ENCODE measurements around the gene TMEM252.

Gene TMEM252
- total RNA-seq, result 0 reads per million in 4 experiments

GRCh38 chr9:68540712-68541535 lies at the start of gene TMEM252:
Gene TMEM252 (minus strand): TSS chr9:68540883. CDS start chr9:68540814, 69 bp downstream.
- DNase-seq, result no peak

- no peak for DNase-seq
These were observed 44.5 kb upstream of the TMEM252 start for GRCh38 chr9:68585034-68585761.

DNA sequence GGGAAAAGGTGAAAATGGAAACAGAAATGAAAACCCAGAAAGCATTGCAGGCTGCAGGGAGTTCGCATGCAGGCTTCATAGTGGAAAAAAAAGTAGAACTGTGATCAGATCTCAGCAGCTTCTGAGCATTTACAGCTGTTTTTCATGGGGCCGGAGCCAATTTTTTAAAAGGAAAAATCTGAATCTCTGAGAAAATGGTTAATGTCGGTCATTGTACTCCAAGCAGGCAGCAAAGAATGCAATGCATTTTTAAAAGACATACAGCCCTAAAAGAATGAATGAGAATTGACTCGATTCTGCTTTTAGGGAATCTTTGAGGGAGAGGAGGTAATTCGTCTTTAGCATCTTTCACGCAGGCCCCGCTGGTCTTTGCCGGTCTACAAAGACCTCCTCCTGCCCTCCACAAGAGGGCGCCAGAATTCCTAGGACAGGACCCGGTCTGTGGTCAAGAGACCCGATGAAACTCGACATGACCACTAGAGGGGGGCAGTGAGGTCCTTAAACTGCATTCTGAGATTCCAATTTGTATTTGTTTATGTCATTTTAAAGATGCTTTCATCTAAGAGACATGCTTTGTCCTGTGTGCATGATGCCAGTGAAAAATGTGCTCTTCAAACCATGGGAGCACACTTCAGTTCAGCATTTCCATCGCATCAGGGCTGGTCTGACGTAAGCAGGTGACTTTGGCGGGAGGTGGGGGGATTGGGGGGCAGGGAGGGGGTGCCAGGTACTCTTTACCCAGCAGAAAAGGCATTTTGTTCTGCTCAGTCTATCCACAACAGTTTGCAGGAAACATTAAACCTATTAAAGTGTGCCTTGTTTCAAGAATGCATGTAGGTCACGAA lies 43.7 kb upstream of the TMEM252 start:
- DNase-seq, result peak; percentile 77

DNA sequence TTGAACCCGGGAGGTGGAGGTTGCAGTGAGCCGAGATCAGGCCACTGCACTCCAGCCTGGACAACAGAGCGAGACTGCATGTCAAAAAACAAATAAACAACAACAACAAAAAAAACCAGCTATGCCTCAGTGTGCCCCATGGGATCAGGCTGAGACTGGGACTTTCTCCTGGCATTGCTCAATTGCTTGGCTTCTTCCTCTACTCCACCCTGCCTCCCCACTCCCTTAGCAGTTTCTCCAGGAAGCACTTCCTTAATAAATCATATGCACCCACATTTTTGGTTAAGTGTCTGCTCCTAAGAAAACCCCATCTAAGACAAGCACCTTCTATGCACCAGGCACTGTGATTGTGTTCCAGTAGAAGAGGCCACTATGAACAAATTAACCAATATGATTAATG lies 41.0 kb upstream of the TMEM252 start:
- no peak for DNase-seq

GRCh38 chr9:68577774-68578591 lies 37.3 kb upstream of the TMEM252 start:
- no peak for DNase-seq

DNA sequence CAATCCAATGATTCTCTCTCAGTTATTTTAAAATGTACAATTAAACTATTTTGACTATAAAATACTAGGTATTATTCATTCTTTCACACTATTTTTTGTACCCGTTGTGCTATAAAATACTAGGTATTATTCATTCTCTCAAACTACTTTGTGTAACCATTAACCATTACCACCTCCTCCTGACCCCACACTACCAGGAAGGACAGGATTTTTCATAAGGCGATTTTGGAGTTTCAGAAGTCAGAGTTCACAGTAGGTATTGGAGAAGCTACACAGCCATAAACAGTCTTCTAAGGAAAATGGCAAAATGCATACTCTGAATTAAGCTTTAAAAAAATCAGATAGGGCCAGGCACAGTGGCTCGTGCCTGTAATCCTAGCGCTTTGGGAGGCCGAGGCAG lies 35.1 kb upstream of the TMEM252 start:
- no peak for DNase-seq

- DNase-seq, result no peak
These were observed 33.5 kb upstream of the TMEM252 start for GRCh38 chr9:68574150-68574549.

GRCh38 chr9:68567565-68567964 lies 26.9 kb upstream of the TMEM252 start:
- no peak for DNase-seq

GRCh38 chr9:68562461-68562860 lies 21.8 kb upstream of the TMEM252 start:
- no peak for DNase-seq

- DNase-seq, result peak; percentile 16
These were observed 19.6 kb upstream of the TMEM252 start for GRCh38 chr9:68560071-68560844.

DNA sequence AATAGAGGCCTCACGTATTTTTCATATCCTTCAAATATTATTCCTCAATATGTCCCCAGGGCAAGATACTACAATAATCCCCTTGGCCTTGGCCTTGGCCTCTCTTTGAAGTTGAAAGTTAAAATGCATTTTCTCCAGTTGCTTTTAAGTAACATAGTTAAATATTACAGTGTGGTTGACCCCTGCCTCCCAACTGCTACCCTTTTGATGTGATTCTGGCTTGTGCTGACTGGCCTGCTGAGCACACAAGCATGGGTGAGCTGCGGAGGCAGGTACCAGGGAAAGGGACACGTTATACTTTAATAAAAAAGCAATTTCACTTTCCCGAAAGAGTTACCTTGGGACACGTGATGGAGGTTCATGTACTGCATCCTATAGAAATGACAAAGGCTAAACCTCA lies 17.9 kb upstream of the TMEM252 start:
- no peak for DNase-seq

DNA sequence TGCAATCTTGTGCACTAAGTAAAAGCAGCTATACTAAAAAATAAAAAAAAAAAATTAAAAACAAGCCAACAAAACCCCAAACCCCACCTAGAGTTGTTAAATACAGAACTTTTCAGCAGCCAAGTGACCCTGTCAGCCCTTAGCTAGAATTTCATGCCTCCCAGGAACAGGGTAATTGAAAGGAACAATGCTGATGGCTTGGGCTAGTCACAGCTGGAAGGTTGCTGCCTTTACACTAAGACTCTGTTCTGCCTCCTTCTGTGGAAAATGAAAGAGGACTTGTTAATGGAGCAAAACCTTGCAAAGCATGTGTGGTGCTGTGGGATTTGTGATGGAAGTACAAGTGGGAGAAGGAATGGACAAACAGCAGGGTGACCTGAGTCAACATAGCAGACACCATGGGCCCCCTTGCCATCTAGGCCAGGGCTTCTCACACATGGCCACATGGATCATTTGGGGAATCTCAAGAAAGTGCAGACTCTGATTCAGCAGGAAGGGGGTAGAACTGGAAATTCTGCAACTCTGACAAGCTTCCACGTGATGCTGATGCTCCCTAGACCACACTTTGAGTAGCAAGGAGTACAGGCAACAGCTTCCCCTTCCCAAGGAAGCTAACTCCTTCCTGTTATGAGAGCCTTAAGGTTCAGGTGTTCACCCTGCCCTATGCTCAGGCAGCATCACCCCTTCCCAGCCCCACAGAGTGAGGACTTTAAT lies 14.9 kb upstream of the TMEM252 start:
- DNase-seq, result no peak

- no peak for DNase-seq
These were observed 12.2 kb upstream of the TMEM252 start for GRCh38 chr9:68552700-68553476.

- DNase-seq, result no peak
These were observed 10.5 kb upstream of the TMEM252 start for GRCh38 chr9:68551191-68551590.

DNA sequence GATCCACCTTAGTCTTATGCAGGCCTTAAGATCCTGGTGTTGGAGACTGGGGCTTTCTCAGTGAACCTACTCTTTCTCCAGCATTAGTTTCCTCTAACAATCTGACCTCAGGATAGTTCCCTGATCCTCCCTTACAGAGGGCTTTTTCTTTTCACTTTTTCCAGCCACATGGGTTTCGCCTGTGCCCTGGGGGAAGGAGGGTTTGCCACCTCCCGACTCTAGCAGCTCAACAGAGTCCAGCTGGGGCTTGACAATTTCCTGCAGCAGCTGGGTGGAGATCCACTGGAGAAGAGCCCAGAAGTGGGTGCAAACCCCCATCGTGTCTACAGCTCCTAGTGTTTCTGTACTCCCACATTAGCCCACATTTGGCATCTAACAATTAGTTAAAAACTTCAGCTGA lies 7.6 kb upstream of the TMEM252 start:
- DNase-seq, result no peak

DNA sequence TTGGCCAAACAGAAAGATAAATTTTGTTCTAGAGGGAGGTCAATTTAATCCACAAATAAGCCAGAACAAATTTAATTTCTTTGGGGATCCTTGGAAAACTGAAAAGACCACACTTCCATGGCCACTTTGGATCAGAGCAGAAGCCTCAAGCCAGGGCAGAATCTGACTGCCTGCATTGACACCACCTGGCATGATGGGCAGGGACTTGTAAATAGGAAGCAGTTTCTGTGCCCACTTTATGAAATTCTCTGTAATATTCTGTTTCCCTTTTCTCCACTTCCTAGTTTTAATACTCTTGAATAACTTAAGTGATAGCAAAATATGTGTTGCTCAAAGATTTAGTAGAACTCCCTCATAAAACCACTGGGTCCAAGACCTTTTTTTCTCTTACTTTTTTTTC lies 6.7 kb upstream of the TMEM252 start:
- no peak for DNase-seq

- no peak for DNase-seq
These were observed 6.1 kb upstream of the TMEM252 start for GRCh38 chr9:68546596-68547390.

- no peak for DNase-seq
These were observed 4.5 kb upstream of the TMEM252 start for GRCh38 chr9:68545033-68545705.

DNA sequence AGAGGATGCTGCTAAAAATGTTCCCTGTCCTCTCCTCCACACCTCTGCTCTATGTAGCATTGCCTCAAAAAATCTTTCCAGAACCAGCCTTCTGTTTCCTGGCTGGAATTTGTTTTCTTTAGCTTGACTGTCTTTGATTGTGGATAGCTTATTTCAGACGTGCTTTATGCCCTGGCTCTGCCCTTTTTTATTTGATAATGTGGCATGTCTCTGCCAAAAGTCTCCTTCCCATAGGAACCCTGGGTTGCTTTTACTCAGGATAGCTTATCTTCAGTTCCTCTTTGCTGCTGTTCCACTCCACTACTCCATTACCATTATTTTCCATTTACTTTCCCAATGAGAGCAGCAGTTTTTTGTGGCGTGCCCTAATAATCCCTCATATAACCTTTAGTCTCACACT lies 885 bp upstream of the TMEM252 start:
- DNase-seq, result no peak

All from effector CD8-positive, alpha-beta T cell (primary cell).